BLaER1 treated with 17β-estradiol and CSF1 and Interleukin-3, amounts not matched to agents 10 nM and 100 nM (cell line): ENCODE results near the gene NAA80.

Source experiments
- H3K27ac ChIP-seq, 11 experiments: shearing (Covaris generic); formaldehyde crosslinking; 2 replicates each; pipeline ENCODE4 v1.8.1; 2022
- H3K27me3 ChIP-seq, 11 experiments: shearing (Covaris generic); formaldehyde crosslinking; 2 replicates each; pipeline ENCODE4 v1.8.1; 2022
- H3K36me3 ChIP-seq, 11 experiments: shearing (Covaris generic); formaldehyde crosslinking; 2 replicates each; pipeline ENCODE4 v1.8.1; 2022
- H3K4me1 ChIP-seq, 10 experiments: shearing (Covaris generic); formaldehyde crosslinking; 2 replicates each; pipeline ENCODE4 v1.8.1; 2022
- H3K4me2 ChIP-seq, 11 experiments: shearing (Covaris generic); formaldehyde crosslinking; 2 replicates each; pipeline ENCODE4 v1.8.1; 2022
- H3K4me3 ChIP-seq, 10 experiments: shearing (Covaris generic); formaldehyde crosslinking; 2 replicates each; pipeline ENCODE4 v1.8.1; 2022
- H3K9ac ChIP-seq, 11 experiments: shearing (Covaris generic); formaldehyde crosslinking; 2 replicates each; pipeline ENCODE4 v1.8.1; 2022
- H3K9me3 ChIP-seq, 11 experiments: shearing (Covaris generic); formaldehyde crosslinking; replicated peaks in 1 of 11; 2 replicates each; pipeline ENCODE4 v1.8.1; 2022
- H4K20me1 ChIP-seq, 11 experiments: shearing (Covaris generic); formaldehyde crosslinking; 2 replicates each; pipeline ENCODE4 v1.8.1; 2022
- Cebpa-rat ChIP-seq, 11 experiments: shearing (Covaris generic); IDR thresholded peaks; 2 replicates each; pipeline ENCODE4 v1.8.1; 2022

The NAA80 gene, protein sequence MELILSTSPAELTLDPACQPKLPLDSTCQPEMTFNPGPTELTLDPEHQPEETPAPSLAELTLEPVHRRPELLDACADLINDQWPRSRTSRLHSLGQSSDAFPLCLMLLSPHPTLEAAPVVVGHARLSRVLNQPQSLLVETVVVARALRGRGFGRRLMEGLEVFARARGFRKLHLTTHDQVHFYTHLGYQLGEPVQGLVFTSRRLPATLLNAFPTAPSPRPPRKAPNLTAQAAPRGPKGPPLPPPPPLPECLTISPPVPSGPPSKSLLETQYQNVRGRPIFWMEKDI

DNA sequence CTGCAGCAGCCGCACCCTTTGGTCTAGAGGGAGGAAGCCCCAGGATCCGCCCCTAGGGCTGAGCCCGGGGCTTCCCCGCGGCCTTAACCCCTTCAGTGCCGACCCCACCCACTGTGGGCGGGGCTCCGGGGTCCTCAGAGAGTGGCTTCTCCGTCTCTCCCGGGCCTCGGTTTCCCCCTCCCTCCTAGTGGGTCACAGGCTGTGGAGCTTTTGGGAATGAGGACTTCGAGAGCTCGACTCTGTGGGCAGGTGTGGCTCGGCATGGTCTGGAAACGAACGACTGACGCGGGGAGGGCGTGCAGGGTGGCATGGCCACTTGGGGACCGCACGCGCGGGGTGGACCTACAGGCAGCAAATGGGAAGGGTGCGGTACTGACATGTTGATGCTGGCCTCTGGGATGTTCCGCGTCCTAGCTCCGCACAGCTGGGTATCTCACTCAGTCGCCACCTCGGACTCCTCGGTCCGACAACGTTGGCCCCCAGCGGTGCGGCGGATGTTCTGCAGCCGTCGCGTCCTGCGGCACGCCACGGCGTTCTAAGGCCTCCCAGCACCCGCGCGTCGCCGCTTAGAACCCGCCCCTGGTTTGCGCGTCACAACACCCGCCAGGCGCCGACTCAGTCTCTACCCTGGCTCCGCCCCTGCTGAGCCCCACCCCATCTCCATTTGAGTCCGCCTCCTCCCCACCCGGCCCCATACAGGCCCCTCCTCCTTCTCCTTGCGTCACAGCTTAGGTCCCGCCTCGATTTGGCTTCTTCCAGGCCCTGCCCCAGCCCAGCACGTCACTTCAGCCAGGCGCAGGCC, at the start of gene NAA80, which contains the start of gene HYAL3:
Gene NAA80, minus strand, starts transcription at position 570 of the 802 bp plus-strand sequence. CDS start 1,942 bp downstream, outside the sequence.
Gene HYAL3, minus strand, starts transcription at position 570 of the 802 bp plus-strand sequence. CDS start 3,803 bp downstream, outside the sequence.
- H4K20me1 ChIP-seq = peaks cover 0 to 14% (median 0%) of the 10 kb centered on the region in 11 experiments; a peak in 5 of 22 replicates
- no peak for TF ChIP-seq Cebpa-rat (IDR thresholded peaks at IDR 0.05)
- H3K27ac ChIP-seq = peak within 1 kb of the TSS; percentile 42 to 87 (median 78); a peak in 21 of 22 replicates
- H3K4me3 ChIP-seq = peak within 1 kb of the TSS; percentile 66 to 84 (median 74)
- H3K27me3 ChIP-seq = no peaks in the 10 kb centered on the region
- peaks cover 24 to 46% (median 26%) of the 10 kb centered on the region in 10 experiments for H3K4me1 ChIP-seq
- peak within 1 kb of the TSS; percentile 95 to 99 (median 98) for H3K4me2 ChIP-seq
- H3K36me3 ChIP-seq = peaks cover 0 to 10% (median 0%) of the 10 kb centered on the region in 11 experiments; a peak in 2 of 22 replicates
- peak within 1 kb of the TSS; percentile 75 to 87 (median 81) for H3K9ac ChIP-seq
- H3K9me3 ChIP-seq = no peaks in the 10 kb centered on the region

DNA sequence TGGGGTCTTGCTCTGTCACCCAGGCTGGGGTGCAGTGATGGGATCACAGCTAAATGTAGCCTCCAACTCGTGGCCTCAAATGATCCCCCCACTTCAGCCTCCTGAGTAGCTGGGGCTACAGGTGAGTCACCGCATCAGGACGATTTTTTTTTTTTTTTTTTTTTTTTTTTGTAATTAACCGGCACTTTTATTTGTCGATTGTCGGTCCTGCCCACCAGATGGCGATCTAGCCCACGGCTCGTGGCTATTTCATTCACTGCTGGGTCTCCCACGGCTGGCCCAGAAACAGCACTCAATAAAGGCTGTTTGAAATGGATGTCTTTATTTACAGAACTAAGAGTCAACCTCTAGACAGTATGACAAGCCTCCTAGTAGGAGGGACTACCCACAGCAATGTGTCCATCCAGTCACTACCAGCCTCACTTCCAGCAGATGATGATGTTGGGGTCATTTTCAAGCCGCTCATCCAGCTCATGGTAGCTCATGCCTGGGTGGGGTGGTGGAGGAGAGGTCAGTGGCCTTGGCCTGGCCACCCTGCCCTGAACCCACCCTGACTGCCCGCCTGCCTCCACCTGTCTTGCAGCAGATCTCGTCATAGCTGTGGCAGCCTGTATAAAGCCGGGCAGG, 48.1 kb upstream of the NAA80 start:
- Histone ChIP-seq H3K4me1 (peaks cover 54 to 94% (median 74%) of the 10 kb centered on the region in 10 experiments), H3K27me3 (peaks cover 0 to 19% (median 11%) of the 10 kb centered on the region in 11 experiments; a peak in 11 of 22 replicates), H3K4me3 (no peak overlapping the region), H3K9me3 (no peaks in the 10 kb centered on the region), H4K20me1 (peaks cover 4 to 26% (median 13%) of the 10 kb centered on the region in 11 experiments; a peak in 20 of 22 replicates), H3K27ac (peak overlapping the region in 1 of 11 experiments; percentile 11; a peak in 1 of 22 replicates), H3K9ac (peak overlapping the region in 5 of 11 experiments; percentile 15 to 89 (median 18); a peak in 3 of 22 replicates), H3K36me3 (peaks cover 0 to 31% (median 25%) of the 10 kb centered on the region in 11 experiments; a peak in 21 of 22 replicates), H3K4me2 (peak overlapping the region in 4 of 11 experiments; percentile 7 to 29 (median 20); a peak in 4 of 22 replicates)
- no peak for TF ChIP-seq Cebpa-rat (IDR thresholded peaks at IDR 0.05)

DNA sequence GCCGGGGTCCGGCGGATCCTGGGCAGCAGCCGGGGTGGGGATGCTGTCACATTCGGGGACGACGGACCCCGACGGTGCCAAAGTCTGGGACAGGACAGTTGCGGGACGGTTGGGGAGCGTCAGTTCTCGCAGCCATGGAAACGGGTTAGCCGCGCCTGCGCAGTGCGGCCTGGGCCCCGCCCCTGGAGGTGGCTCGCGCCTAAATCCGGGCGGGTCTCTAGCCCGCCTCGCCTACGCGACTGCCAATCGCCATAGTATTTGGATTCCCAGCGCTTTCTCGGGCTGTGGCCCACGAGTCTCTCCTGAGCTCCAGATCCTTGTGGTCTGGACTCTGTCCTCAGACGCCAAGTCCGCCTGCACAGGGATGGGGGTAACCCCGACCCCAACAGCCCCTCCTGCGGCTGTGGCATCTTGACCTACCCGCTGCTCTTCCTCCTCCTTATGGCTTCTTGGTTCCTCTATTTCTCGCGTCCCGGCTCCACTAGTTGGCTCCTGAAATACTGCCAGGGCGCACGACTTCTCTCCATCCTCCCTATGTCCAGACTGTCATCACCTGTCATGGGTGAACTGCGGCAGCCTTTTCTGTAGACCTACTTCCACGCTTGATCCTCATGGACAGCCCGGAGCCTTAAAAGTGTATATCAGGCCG, 46.5 kb upstream of the NAA80 start, which contains the start of gene ZMYND10:
Gene ZMYND10, minus strand, starts transcription at position 147 of the 649 bp plus-strand sequence. CDS start 153 bp downstream, outside the sequence.
- H4K20me1 ChIP-seq = peaks cover 0 to 13% (median 0%) of the 10 kb centered on the region in 11 experiments; a peak in 5 of 22 replicates
- peak within 1 kb of the TSS in 6 of 11 experiments; percentile 4 to 64 (median 50); a peak in 10 of 22 replicates for H3K27ac ChIP-seq
- peak within 1 kb of the TSS; percentile 86 to 97 (median 93) for H3K4me2 ChIP-seq
- peaks cover 0 to 31% (median 14%) of the 10 kb centered on the region in 11 experiments; a peak in 12 of 22 replicates for H3K27me3 ChIP-seq
- peak within 1 kb of the TSS; percentile 31 to 62 (median 48); a peak in 19 of 20 replicates for H3K4me3 ChIP-seq
- H3K9ac ChIP-seq = peak within 1 kb of the TSS; percentile 36 to 67 (median 62); a peak in 20 of 22 replicates
- H3K36me3 ChIP-seq = peaks cover 0 to 22% (median 18%) of the 10 kb centered on the region in 11 experiments; a peak in 19 of 22 replicates
- TF ChIP-seq Cebpa-rat (IDR thresholded peaks at IDR 0.05) = no peak
- H3K9me3 ChIP-seq = no peaks in the 10 kb centered on the region
- peaks cover 55 to 94% (median 76%) of the 10 kb centered on the region in 10 experiments for H3K4me1 ChIP-seq

DNA sequence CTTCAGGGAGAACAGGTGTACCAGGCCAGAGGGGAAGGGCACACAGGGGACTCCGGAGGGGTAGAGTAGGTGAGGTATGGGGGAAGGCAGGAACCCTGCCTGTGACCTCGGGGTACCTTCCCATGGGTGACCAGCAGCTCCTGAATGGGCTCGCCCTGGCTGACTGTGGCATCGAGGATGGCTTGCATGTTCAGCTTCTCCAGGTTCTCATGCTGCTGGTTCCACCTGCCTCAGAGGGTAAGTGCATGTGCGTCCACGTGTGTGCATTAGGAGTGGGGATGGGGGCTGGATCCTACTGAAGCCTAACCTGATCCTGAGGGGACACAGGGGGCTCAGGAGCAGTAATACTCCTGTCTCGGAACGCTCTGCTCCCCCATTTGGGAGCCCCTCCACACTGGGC, 45.8 kb upstream of the NAA80 start:
- H4K20me1 ChIP-seq = peaks cover 0 to 13% (median 0%) of the 10 kb centered on the region in 11 experiments; a peak in 5 of 22 replicates
- peak overlapping the region; percentile 86 to 97 (median 93) for H3K4me2 ChIP-seq
- no peaks in the 10 kb centered on the region for H3K9me3 ChIP-seq
- peak overlapping the region in 1 of 11 experiments; percentile 50; a peak in 1 of 22 replicates for H3K27ac ChIP-seq
- TF ChIP-seq Cebpa-rat (IDR thresholded peaks at IDR 0.05) = no peak
- H3K27me3 ChIP-seq = peaks cover 0 to 38% (median 21%) of the 10 kb centered on the region in 11 experiments; a peak in 15 of 22 replicates
- peak overlapping the region in 9 of 10 experiments; percentile 31 to 62 (median 49); a peak in 13 of 20 replicates for H3K4me3 ChIP-seq
- H3K36me3 ChIP-seq = peaks cover 0 to 22% (median 18%) of the 10 kb centered on the region in 11 experiments; a peak in 19 of 22 replicates
- peak overlapping the region; percentile 36 to 67 (median 62); a peak in 15 of 22 replicates for H3K9ac ChIP-seq
- peaks cover 57 to 93% (median 75%) of the 10 kb centered on the region in 10 experiments for H3K4me1 ChIP-seq

GRCh38 chr3:50342813-50343633, 43.8 kb upstream of the NAA80 start:
- no peak for TF ChIP-seq Cebpa-rat (IDR thresholded peaks at IDR 0.05)
- peaks cover 0 to 47% (median 26%) of the 10 kb centered on the region in 11 experiments; a peak in 15 of 22 replicates for H3K27me3 ChIP-seq
- H3K36me3 ChIP-seq = peaks cover 0 to 7% (median 7%) of the 10 kb centered on the region in 11 experiments; a peak in 15 of 22 replicates
- peak overlapping the region in 6 of 11 experiments; percentile 94 to 99 (median 96); a peak in 10 of 22 replicates for H3K27ac ChIP-seq
- peak overlapping the region in 4 of 11 experiments; percentile 12 to 96 (median 27); a peak in 4 of 22 replicates for H3K9ac ChIP-seq
- H3K4me3 ChIP-seq = 0 out of 20 replicates have a peak overlapping the region, but pooled peaks of 1 of the 10 experiments have one; percentile 20
- peak overlapping the region; percentile 6 to 99 (median 95); a peak in 18 of 22 replicates for H3K4me2 ChIP-seq
- peaks cover 61 to 92% (median 79%) of the 10 kb centered on the region in 10 experiments for H3K4me1 ChIP-seq
- H3K9me3 ChIP-seq = no peaks in the 10 kb centered on the region
- peaks cover 0 to 6% (median 0%) of the 10 kb centered on the region in 11 experiments; a peak in 3 of 22 replicates for H4K20me1 ChIP-seq

- Histone ChIP-seq H3K36me3 (peaks cover 0 to 3% (median 0%) of the 10 kb centered on the region in 11 experiments; a peak in 1 of 22 replicates), H4K20me1 (peaks cover 0 to 1% (median 0%) of the 10 kb centered on the region in 11 experiments; a peak in 6 of 22 replicates), H3K27me3 (peaks cover 0 to 47% (median 26%) of the 10 kb centered on the region in 11 experiments; a peak in 15 of 22 replicates), H3K4me3 (peak overlapping the region in 5 of 10 experiments; percentile 77 to 92 (median 88); a peak in 9 of 20 replicates), H3K4me2 (peak overlapping the region; percentile 87 to 100 (median 98); a peak in 20 of 22 replicates), H3K9me3 (no peaks in the 10 kb centered on the region), H3K9ac (peak overlapping the region in 9 of 11 experiments; percentile 85 to 98 (median 95); a peak in 15 of 22 replicates), H3K4me1 (peaks cover 61 to 83% (median 74%) of the 10 kb centered on the region in 10 experiments), H3K27ac (peak overlapping the region in 7 of 11 experiments; percentile 94 to 99 (median 97); a peak in 14 of 22 replicates)
- TF ChIP-seq Cebpa-rat (IDR thresholded peaks at IDR 0.05) = no peak
These were observed 42.9 kb upstream of the NAA80 start for GRCh38 chr3:50341996-50342650.
